Brain microvascular endothelial cell (primary cell): Measurements from ENCODE around the gene AFF3.

Source experiments
- DNase-seq: peaks from one replicate; pipeline ENCODE4 v3.0.0-alpha.2; 2020
- H3K27ac ChIP-seq: fragments of 250-450 bp; sonication (Bioruptor Pico); 2 replicates; pipeline ENCODE4 v1.5.1; 2020; ENCODE audit warnings: mild to moderate bottlenecking, moderate library complexity
- H3K27me3 ChIP-seq: fragments of 250-450 bp; sonication (Bioruptor Pico); replicated peaks from 2 replicates; pipeline ENCODE4 v1.5.1; 2020; ENCODE audit warnings: mild to moderate bottlenecking
- H3K36me3 ChIP-seq: fragments of 250-450 bp; sonication (Bioruptor Pico); replicated peaks from 2 replicates; pipeline ENCODE4 v1.5.1; 2020; ENCODE audit warnings: mild to moderate bottlenecking
- H3K4me3 ChIP-seq: 2 replicates; pipeline ENCODE4 v1.5.1; 2011; ENCODE audit warnings: low read depth, mild to moderate bottlenecking, control low read depth, low read length, moderate library complexity
- CTCF ChIP-seq: IDR thresholded peaks from 2 replicates; pipeline ENCODE4 v1.5.1; 2011; ENCODE audit warnings: low read depth, mild to moderate bottlenecking, moderate library complexity, low read length, control low read depth, inconsistent platforms; ENCODE audit errors: missing control alignments
- in situ Hi-C: cut with HindIII; loops from 2 replicates; pipeline ENCODE4 v1.10.0; 2017; ENCODE audit warnings: low sequenced_read_pairs, low pct_ligation_motif_present

The AFF3 gene

GRCh38 chr2:100036793-100037192, 105.6 kb downstream of the AFF3 start:
- no peak overlapping the region for H3K27ac ChIP-seq
- H3K36me3 ChIP-seq = no peaks in the 10 kb centered on the region
- in situ Hi-C loops = no loop called here
- TF ChIP-seq CTCF = no peak
- DNase-seq = no peak
- no peak overlapping the region for H3K4me3 ChIP-seq
- H3K27me3 ChIP-seq = no peaks in the 10 kb centered on the region

- TF ChIP-seq CTCF = no peak
- H3K27me3 ChIP-seq = no peaks in the 10 kb centered on the region
- no peak for DNase-seq
- in situ Hi-C loops = no loop called here
- H3K4me3 ChIP-seq = no peak overlapping the region
- H3K27ac ChIP-seq = no peak overlapping the region
- H3K36me3 ChIP-seq = no peaks in the 10 kb centered on the region
These were observed 106.4 kb downstream of the AFF3 start for GRCh38 chr2:100036026-100036425.

- Histone ChIP-seq H3K4me3 (no peak overlapping the region), H3K36me3 (no peaks in the 10 kb centered on the region), H3K27ac (no peak overlapping the region), H3K27me3 (no peaks in the 10 kb centered on the region)
- TF ChIP-seq CTCF = no peak
- in situ Hi-C loops = no loop called here
- DNase-seq = no peak
These were observed 108.0 kb downstream of the AFF3 start for GRCh38 chr2:100034431-100034830.

GRCh38 chr2:100033976-100034375, 108.4 kb downstream of the AFF3 start:
- in situ Hi-C loops = no loop called here
- no peak overlapping the region for H3K4me3 ChIP-seq
- no peak for DNase-seq
- H3K36me3 ChIP-seq = no peaks in the 10 kb centered on the region
- H3K27ac ChIP-seq = no peak overlapping the region
- TF ChIP-seq CTCF = no peak
- H3K27me3 ChIP-seq = no peaks in the 10 kb centered on the region

- in situ Hi-C loops = no loop called here
- Histone ChIP-seq H3K27ac (no peak overlapping the region), H3K27me3 (no peaks in the 10 kb centered on the region), H3K4me3 (no peak overlapping the region), H3K36me3 (no peaks in the 10 kb centered on the region)
- no peak for DNase-seq
- TF ChIP-seq CTCF = no peak
These were observed 110.8 kb downstream of the AFF3 start for GRCh38 chr2:100031604-100032003.

GRCh38 chr2:100029460-100029859, 112.9 kb downstream of the AFF3 start:
- H3K27me3 ChIP-seq = no peaks in the 10 kb centered on the region
- peak; percentile 45 for TF ChIP-seq CTCF
- no peak overlapping the region for H3K4me3 ChIP-seq
- in situ Hi-C loops = no loop called here
- H3K27ac ChIP-seq = no peak overlapping the region
- no peak for DNase-seq
- H3K36me3 ChIP-seq = no peaks in the 10 kb centered on the region
